DMS153 treated with DMSO at 0.1 percent for 48 hours (cell line): ENCODE measurements around the gene FGFRL1.
A peak's percentile ranks its signal among the peaks of the same experiment; 100 is the strongest.

Source experiments
- DNase-seq: peaks from one replicate; lab custom pipeline; 2025; ENCODE audit not compliant: unreplicated experiment; lab: John Stamatoyannopoulos, UW

FGFRL1 gene

DNA sequence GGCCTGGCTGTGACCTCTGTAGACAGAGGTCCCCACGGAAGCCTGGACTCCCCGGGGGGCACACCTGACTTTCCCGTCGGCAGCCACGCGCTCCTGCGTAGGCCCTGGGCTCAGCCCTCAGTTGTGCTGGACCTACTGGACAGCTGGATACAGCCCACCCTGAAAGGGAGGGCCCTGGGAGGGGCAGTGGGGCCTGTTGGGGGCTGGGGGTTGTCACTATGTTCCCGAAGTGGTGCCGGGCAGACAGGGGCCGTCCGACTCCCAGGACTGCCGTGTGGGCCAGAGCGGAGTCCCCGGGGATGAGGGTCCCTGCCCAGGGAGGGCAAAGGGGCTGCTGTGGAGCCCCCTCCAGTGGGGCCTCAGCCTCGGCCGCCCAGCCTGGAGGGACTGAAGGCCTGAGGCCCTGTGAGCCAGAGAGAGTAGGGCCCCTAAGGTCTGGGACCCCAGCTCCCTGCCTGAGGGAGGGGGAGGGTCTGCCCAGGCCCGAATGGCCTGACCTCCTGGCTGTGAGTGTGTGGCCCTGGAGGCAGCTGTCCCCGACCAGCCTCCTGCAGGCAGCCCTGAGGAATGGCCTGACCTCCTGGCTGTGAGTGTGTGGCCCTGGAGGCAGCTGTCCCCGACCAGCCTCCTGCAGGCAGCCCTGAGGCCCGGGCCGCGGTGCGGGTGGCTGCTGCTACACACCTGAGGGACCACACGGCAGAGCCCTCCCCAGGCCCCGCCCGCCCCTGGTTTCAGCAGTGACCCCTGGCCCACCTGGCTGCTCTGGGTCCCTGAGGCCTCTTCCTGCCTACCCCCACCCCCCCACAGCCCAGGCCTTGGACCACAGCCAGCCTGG, 25.8 kb downstream of the FGFRL1 start:
- DNase-seq: no peak

DNA sequence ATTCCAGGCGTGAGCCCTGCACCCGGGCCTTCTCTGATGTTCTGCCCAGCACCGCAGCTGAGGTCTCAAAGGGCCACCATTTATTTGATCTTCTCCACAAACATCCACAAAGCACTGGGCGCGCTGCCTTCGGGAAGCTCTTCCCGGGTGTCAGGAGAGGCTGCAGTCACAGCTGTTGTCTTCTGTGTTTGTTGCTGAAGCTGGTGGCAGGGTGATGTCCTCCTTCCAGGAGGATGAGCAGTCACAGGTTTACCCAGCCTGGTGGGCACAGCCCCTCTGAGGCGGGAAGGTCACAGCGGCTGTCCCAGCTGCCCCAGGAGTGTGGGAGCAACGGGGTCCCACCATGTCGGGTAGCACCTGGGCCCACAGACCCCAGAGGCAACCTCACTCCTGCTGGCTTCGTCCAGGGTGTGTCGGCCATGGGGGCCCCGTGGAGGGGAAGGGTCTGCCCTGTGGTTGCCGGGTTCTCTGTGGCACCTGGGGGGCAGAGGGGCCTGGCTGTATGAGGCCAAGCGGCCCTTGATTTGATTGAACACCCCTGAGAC, 27.6 kb downstream of the FGFRL1 start:
- DNase-seq: no peak

DNA sequence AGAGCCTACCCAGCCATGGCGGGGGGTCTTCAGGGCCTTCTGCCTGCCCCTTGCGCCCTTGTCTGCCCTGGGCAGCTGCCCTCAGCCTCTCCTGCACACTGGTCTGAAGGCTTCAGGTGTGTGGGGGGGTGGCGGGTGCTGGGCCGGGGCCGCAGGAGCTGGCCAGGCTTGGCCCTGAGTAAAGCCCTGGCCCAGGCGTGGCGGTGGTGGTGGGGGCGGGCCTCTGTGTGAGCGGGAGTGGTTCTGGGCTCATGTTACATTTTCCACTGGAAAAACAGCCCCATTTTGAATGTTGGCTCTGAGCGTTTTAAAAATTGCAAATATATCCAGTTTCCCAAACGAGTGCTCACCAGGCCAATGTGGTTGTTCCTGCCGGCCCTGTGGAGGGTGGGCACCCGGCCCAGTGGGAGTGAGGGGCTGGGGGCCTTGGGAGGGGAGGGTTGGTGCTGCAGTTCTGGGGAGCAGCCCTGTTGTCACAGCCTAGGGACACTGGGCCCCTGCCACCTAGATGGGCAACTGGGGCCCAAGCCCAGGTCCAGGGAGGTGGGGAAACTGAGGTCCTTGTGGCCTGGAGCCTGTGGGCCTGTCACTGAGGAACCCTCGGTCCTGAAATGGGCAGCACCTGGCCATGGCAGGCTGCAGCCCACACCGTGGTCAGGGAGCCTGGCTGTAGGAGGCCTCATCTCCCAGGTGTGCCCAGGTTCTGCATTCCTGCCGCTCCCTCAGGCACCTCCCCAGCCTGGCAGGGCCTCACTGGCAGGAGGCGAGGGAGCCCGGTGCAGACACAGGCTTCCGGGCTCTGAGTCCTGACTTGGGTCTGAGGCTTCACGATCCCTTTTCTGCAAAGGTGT, 28.3 kb downstream of the FGFRL1 start:
- DNase-seq: no peak

DNA sequence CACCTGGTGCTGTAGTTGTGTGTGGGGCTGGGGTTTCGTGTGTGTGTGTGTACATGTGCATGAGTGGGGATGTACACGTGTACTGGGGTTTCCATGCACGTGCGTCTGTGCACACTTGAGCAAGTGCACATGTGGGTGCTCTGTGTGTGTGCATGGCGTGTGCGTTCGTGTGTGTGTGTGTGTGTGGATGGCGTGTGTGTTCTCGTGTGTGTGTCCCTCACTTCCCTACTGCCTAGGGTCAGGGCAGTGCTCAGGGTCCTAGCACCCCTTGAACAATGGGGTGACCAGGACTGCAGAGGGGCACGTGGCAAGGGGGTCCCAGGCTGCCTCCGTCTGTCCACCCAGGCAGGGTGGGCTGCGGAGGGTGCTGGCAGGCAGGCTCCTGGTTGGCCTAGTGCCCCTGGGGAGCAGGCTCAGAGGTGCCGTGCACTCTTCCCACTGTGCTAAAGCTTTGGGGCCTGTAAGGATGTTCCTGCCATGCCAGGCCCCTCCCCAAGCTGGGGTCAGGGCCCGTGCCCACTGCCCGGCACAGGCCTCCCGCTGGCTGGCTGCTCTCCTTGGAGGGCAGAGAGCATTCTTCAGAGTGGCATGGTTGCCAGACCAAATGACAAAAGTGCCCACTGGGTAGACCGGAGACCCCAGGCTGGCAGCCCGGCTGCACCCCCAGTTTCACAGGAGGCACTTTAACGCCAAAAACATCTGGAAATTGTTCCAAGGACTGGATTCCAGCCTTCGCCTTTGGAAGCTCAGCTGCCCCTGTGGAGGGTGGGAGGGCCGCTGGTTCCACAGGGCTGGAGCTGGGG, 29.1 kb downstream of the FGFRL1 start:
- no peak for DNase-seq

DNA sequence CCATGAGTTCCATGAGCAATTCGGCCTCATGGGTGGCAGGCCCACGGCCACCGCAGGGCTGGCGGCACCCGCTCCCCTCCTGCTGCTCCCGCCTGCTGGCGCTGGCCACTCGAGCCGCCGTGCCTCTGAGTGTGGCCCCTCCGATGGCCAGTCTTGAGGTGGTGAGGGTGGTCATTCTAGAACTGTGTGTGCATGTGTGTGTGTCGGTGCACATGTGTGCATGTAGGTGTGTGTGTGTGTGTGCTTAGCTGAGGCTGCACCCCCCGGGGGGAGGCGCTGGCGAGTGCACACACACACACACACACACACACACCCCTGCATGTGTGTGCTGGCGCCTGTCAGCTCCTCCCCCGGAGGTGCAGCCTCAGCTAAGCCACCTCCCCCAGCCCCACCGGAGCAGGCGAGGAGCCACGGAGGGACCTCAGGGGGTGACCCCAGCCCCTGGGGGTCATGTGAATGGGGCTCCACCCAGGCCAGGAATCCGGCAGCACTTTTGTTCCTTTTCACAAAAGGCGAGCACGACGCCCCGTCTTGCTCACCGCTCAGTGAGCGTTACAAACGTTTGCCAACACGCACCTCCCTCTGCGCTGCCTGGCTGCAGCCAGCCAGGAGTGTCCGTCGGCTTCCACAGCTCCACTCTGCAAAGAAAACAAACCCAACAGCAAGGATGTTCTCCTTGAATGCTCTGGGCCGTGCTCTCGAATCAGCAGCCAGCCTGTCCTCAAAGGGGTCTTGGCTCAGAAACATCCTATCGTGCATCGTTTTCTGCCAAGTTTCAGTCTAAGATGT, 29.9 kb downstream of the FGFRL1 start:
- no peak for DNase-seq

DNA sequence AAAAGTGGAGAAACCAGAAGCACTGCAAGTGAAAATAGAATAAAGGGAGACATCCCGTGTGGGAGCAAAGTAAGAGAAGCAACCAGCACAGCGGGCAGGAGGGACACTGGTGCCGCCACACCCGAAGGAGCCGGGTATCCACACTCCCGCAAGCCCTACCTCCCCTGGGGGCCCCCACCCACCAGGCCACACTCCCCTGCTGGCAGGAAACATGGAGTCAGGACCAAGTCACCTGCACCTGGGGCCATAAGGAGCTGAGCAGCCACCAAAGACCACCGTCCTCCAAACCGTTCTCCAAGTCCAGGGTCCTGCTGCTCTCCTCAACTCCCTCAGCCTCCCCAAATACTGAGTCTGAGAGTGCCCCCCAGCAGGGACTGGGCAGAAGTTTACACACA, 30.5 kb downstream of the FGFRL1 start:
- DNase-seq: no peak

DNA sequence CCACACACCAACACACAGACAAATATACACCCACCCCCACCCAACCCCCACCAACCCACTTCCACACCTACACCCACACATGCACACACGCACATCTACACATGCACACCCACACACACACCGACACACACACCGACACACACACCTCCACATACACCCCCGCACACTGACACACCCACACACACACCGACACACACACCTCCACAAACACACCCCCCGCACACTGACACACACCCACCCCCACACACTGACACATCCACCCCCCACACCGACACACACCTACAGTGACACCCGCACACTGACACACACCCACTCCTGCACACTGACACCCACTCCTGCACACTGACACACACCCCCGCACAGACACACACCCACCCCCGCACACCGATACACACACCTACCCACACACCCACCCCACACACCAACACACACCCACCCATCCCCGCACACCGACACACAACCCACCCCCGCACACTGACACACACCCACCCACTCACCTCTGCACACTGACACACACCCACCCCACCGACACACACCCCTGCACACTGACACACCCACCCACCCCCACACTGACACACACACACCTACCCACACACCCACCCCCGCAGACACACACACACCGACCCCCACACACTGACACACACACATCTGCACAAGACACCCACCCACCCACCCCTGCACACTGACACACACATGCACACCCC, 31.1 kb downstream of the FGFRL1 start:
- DNase-seq: no peak

DNA sequence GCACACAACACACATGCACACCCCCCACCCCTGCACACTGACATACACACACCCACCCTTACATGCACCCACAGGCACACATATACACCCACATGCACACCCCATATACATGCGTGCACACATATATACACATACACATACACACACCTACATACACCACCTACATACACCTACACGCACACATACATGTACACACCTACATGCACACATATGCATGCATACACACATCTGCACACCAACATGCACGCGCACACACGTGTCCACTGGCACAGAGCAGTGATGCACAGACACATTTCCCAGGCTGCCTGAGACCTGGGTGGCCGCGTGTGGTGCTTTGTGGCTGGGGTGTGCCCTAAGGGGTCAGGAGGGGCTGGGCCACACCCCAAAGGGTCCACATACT, 31.7 kb downstream of the FGFRL1 start:
- DNase-seq: no peak

DNA sequence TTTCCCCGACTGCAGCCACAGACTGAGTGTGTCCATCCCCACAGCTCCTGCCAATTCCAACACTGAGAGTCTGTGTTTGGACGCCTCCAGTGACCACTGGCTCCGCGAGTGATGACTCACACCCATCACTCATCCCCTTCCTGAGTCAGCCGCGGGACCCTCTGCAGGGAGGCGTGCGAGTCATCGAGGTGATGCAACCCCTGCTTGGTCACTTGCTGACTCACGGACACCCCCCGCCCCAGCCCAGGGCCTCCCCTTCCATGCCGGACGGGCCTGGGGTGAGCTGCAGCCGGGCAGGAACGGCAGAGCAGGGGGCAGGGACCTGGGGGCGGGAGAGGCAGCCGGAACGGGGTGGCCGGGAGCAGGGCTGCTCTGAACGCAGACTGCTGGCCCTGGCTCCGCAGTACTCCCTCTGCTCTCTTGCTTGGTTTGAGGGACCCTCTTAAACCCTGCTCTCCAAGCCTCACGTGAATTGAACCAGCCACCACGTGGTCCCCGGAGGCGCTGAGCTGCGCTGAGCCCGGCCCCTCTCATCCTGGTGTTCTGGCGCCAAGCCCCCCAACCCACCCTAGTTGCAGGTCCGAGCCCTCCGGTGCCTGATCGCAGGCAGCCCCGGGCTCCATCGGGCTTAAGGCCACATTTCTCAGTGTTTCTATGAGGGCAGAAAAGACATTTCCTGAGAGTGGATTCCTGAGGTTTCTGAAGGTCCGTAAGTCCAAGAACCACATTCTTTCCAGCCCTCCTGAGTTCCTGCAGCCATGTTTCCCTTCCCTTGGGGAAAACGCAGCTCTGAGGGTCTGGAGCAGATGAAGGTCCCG, 32.4 kb downstream of the FGFRL1 start:
- DNase-seq: no peak

DNA sequence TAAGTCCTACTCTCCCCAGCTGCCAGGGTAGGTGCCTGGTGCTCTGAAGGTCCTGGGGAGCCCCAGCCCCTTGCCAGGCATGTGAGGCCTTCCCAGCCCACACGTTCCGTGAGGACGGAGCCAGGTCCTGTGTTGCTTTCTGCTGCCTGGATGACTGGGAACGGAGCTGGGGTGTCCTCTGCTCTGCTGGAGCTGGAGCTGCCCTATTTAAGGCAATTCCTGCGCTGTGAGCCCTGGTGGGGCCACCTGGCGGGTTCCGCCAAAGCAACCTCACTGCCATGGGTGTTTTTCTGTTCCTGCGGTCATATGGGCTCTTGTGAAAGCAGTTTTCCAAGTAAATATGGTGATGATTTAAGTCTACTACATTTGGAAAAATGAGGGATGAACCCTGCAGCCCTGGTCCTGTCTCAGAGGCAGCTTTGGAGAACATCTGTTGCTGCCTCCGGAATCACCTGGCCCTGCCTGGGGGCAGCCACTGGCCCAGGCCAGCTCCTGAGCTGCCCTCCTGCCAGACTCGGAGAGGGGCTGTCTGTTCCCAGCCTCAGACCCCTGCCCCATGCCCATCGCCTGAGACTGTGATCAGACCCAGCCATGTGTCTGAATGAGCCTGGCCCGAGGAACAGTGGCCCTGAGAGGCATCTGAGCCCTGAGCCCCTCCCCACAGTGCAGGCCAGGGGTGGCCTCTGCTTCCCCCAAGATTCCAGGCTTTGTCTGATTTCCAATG, 33.2 kb downstream of the FGFRL1 start:
- DNase-seq: no peak

DNA sequence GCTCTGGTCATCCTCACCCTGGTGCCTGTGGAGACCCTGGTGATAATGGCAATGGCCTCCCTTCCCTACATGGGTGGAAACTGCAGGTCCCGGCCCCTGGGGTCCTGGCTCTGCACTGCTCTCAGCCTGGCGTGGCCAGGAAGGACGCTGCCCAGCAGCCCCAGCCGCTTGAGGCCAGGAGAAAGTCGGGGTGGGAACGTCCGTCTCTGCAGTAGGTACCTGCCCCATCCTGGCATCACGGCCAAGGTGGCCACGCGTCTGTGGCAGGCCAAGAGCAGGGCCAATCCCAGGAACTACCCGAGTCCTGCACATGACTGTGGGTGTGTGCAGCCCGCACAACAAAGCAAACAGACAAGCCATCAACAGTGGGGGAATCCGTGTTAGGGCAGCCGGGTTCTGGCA, 33.8 kb downstream of the FGFRL1 start:
- DNase-seq: no peak

DNA sequence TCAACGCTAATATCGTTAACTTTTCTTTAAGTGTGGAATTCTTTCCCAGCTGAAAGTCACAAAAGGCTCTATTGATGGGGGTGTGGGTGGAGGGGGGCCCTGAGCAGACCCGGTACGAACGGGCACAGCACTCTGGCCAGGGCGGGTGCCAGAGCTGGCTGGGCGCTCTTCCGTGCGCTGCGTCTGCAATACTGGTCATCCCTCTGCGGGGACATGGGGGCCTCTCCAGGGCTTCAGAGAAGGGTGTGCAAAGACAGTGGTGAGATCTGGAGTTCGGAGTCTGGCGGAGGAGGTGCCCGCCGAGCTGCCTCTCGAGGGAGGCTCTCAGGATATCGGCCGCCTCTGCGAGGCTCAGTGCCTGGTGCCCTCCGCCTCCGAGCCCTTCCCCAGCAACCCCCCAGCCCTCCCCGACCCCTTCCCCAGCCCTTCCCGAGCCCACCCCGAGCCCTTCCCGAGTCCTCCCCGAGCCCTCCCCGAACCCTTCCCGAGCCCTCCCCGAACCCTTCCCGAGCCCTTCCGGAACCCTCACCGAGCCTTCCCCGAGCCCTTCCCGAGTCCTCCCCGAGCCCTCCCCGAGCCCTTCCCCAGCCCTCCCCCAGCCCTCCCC, 34.3 kb downstream of the FGFRL1 start:
- no peak for DNase-seq

DNA sequence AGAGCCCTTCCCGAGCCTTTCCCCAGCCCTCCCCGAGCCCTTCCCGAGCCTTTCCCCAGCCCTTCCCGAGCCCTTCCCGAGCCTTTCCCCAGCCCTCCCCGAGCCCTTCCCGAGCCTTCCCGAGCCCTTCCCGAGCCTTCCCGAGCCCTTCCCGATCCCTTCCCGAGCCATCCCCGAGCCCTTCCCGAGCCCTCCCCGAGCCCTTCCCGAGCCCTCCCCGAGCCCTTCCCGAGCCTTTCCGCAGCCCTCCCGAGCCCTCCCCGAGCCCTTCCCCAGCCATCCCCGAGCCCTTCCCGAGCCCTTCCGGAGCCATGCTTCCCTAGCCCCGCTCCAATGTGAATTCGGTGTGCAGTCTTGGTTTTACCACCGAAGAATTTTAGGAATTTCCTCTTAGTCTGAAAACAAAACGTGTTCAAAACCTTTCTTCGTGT, 35.2 kb downstream of the FGFRL1 start:
- DNase-seq: peak; percentile 5

DNA sequence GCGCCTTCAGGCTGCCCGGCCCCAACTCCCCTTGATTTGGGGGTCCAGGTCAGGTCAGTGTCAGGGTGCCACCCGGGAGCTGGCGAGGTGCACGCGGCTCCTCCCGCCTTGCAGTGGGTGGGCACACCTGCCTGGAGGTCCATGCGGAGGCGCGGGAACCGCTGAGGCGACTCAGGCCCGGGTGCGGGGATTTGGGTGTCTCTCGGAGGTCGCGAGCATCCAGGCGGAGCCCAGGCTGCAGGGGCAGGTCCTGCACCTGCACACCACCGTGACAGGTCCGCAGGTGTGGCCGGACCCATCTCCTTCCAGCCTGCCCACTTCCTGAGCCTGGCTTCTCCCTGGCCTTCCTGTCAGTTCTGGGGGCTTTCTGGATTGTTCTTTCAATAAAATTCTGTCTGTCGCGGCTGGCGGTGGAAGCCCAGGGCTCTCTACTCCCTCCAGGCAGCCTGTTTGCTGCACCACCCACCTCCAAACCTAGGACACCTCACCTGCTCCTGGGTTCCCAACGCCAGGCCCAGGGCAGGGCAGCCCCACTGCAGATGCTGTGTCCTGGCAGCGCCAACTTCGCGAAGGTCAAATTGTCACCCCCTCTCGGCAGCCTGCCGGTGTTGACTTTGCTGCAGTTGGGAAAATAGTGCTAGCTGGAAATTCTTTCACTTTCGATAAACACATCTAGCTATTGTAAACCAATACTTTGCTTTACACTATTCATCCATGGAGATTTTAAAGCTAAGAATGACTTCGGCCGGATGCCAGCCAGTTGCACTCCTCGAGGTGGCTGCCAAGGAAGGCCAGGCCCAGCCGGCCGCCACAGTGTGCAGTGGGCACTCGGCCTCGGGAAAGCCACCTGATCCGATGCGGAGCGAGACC, 35.9 kb downstream of the FGFRL1 start:
- DNase-seq: no peak

DNA sequence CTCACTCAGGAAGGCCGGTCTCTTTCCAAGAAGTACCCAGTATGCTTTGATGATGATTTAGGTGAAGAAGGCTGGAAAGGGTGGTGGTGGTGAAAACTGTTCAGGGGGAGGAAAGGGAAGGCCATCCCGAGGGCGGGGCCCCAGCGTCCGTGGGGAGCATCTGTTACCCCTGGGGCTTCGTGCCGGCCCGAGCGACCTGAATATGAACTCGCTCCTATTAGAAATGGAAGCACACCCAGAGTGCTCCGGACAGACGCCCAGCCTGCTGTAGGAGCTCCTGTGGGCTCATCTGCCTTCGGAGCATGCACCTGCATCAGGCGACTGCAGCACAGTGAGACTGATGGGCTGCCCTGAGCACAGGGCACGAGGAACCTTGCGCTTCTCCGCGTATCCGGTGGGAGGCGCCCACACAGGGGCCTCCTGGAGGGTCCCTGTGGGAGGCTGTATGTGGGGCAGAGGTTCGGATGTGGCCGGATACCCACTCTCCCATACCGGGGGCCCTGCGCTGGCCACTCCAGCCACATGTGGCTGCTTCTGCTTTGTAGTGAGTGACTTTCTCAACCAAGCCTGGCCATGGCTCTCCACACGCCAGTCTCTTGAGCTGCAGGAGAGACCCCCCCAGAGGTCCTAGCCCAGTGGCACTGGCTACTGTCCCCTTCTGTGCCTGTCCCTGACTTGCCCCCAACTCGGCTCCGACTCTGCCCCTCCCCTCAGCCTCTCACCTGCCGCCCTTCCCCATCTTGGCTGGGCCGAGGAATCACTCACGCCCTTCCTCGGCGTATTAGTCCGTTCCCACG, 36.7 kb downstream of the FGFRL1 start:
- no peak for DNase-seq
